Subcutaneous adipose tissue (tissue), 4 donors: ENCODE results near the gene LIX1. TPM values are rescaled to one million over a fixed set of nuclear protein-coding genes. Genes with fewer than 3 reads are reported as not detected.

Experiments
- CTCF ChIP-seq: fragments of 450-650 bp; IDR thresholded peaks from one replicate; pipeline ENCODE4 v1.5.1; 2016; ENCODE audit warnings: low read depth, mild to moderate bottlenecking, control low read depth, antibody characterized with exemption, moderate library complexity
- total RNA-seq, 4 donors: library from RNA; depleted of rRNA; stranded (reverse); fragments of >200 nt; gene quantifications; one replicate each; pipeline ENCODE4 v1.1.0, GENCODE V29; 2016

LIX1 gene
- total RNA-seq, 4 donors from 2014 or later: not detected

GRCh38 chr5:97062046-97062445 lies 80.4 kb downstream of the LIX1 start:
- TF ChIP-seq CTCF: no peak

GRCh38 chr5:97056263-97056662 lies 86.1 kb downstream of the LIX1 start:
- TF ChIP-seq CTCF: no peak

GRCh38 chr5:97049175-97049574 lies 93.2 kb downstream of the LIX1 start:
- no peak for TF ChIP-seq CTCF

- TF ChIP-seq CTCF: no peak
These were observed 95.3 kb downstream of the LIX1 start for GRCh38 chr5:97047076-97047475.

GRCh38 chr5:97046270-97046982 lies 96.0 kb downstream of the LIX1 start:
- TF ChIP-seq CTCF: no peak

GRCh38 chr5:97044052-97044451 lies 98.4 kb downstream of the LIX1 start:
- TF ChIP-seq CTCF: no peak

GRCh38 chr5:97043511-97043910 lies 98.9 kb downstream of the LIX1 start:
- TF ChIP-seq CTCF: no peak
